Peyer's patch (tissue), 4 donors: ENCODE results near the gene BIRC2.

ENCODE experiments used
- POLR2A ChIP-seq, 2 donors: fragments of 450-650 bp; IDR thresholded peaks; one replicate each; pipeline ENCODE4 v1.5.1; 2017; ENCODE audit warnings: antibody characterized with exemption in 2 of 2, mild to moderate bottlenecking in 2 of 2, moderate library complexity in 2 of 2
- TF ChIP-seq, protein P1 (sequence below), 6 experiments: fragments of 450-650 bp in 4 of 6; fragments of 200-600 bp in 2 of 6; sonication (generic) in 1 of 6; IDR thresholded peaks; one replicate each; pipeline ENCODE4 v1.5.1; 2017 to 2019; ENCODE audit warnings: antibody characterized with exemption in 6 of 6, mild to moderate bottlenecking in 3 of 6, moderate library complexity in 1 of 6

DNA sequence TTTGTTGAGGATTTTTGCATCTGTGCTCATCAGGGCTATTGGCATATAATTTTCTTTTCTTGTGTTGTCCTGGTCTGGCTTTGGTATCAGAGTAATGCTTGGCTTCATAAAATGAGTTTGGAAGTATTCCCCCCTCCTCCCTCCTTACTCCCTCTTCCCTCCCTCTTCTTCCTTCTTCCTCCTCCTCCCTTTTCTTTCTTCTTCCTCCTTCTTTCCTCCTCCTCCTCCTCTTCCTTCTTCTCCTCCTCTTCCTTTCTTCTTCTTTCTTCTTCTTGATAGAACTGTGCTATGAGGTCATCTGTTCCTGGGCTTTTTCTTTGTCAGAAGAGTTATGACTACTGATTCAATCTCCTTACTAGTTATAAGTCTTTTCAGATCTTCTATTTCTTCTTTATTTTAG, 10.1 kb downstream of the BIRC2 start:
- TF ChIP-seq, protein P1, sequence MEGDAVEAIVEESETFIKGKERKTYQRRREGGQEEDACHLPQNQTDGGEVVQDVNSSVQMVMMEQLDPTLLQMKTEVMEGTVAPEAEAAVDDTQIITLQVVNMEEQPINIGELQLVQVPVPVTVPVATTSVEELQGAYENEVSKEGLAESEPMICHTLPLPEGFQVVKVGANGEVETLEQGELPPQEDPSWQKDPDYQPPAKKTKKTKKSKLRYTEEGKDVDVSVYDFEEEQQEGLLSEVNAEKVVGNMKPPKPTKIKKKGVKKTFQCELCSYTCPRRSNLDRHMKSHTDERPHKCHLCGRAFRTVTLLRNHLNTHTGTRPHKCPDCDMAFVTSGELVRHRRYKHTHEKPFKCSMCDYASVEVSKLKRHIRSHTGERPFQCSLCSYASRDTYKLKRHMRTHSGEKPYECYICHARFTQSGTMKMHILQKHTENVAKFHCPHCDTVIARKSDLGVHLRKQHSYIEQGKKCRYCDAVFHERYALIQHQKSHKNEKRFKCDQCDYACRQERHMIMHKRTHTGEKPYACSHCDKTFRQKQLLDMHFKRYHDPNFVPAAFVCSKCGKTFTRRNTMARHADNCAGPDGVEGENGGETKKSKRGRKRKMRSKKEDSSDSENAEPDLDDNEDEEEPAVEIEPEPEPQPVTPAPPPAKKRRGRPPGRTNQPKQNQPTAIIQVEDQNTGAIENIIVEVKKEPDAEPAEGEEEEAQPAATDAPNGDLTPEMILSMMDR (IDR thresholded peaks at IDR 0.05): no peak
- TF ChIP-seq POLR2A (IDR thresholded peaks at IDR 0.05): no peak
